GM08714 (cell line): ENCODE results near the gene ZFYVE28.
A peak's percentile ranks its signal among the peaks of the same experiment; 100 is the strongest.

Source experiments
- H3K4me3 ChIP-seq: fragments of 200-500 bp; sonication (Bioruptor generic); 2 replicates; pipeline ENCODE4 v1.5.1; 2014; ENCODE audit warnings: mild to moderate bottlenecking, low read length, inconsistent platforms
- ZNF274 ChIP-seq: IDR thresholded peaks from 2 replicates; pipeline ENCODE4 v1.6.1; 2012; ENCODE audit warnings: mild to moderate bottlenecking, low read depth, low read length

The ZFYVE28 gene

DNA sequence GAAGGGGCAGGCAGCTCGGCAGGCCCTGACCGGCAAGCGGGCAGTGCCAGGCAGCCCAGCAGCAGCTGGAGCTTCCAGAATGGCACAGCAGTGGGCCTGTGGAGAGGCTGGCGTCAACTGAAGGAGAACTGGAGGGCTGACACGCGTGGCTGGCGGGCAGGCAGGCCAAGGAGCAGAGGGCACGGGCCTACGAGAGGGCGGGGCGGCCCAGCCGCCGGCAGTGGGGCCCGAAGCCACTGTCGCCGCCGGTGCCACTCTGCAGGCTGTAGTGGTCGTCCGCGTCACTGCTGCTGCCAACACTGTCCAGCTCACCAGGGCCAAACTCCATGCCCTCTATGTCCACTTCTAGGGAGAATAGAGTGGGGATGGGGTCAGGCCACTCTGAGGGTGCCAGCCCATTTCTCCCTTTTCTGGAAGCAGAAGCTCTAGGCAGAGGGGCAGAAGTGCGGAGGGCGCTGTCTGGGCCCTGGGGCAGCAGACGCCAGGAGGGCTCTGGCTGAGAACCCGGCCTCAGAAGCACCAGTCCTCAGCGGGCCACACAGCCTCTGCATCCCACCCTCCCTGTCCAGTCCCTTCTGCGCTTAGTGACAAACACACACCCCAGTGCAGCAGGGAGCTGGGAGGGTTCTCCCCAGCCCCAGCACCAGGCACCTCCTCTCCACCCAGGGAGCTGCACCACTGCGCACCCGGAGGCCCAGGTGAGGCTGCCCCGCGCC is 167.9 kb downstream of the ZFYVE28 start:
- no peak for TF ChIP-seq ZNF274

DNA sequence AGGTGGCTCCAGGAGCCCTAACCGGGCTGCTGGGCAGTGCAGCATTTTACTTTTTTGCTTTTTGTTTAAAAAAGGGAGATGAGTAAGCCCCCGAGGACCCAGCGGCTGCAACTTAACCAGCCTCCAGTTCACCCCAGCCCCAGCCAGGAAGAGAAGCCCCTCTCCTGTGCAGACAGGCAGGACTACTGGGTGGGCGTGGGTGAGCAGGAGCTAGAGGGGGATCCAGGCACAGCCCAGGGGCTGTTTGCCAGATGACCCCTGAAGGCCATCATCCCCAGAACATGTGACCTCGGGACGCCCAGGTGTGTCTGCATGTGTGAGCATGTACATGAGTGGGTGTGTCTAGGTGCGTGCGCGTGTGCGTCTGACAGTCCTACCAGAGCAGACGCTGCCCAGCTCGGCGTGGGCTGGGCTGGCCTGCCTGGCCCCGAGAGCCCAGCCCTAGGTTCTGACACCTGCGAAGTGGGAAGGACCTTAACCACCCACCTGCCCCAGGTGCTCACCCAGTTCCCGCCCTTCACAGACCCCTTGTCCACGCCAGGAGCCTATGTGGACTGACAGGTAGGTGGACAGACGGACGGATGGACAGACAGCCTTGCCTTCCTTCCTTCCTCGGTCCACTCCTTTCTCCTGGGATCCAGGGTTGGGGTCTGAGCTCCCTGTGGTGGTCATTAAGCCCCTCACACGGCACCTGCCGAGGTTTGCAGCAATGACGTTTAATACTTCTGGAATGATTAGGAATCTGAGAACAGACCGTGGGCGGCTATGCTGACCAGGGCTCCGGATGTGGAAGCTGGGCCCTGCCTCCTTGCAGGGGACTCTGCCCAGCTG is 168.7 kb downstream of the ZFYVE28 start:
- no peak for TF ChIP-seq ZNF274
- H3K4me3 ChIP-seq, result no peak overlapping the region

More for the DNA sequence above, 167.9 kb downstream of the ZFYVE28 start:
- H3K4me3 ChIP-seq, result no peak overlapping the region

DNA sequence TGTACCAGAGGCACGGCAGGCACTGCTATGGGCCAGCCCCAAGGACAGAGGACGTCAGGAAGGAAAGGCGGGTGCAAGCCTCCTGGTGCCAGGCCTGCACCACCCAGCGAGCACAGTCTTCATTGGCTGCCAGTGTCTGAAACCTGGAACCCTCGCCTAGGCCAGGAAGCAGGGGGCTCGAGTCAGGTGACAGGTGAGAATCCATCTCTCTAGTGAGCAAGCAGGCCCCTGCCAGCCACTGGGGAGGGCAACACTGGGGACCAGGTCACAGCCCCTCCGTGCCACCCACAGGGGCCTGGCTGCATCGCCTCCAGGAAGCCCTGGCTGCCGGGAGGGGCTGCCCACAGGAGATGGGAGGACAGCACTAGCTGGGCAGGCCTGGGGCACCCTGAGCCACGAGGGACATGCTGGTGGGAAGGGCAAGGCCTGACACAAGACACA is 169.6 kb downstream of the ZFYVE28 start:
- no peak for TF ChIP-seq ZNF274
- no peak overlapping the region for H3K4me3 ChIP-seq

DNA sequence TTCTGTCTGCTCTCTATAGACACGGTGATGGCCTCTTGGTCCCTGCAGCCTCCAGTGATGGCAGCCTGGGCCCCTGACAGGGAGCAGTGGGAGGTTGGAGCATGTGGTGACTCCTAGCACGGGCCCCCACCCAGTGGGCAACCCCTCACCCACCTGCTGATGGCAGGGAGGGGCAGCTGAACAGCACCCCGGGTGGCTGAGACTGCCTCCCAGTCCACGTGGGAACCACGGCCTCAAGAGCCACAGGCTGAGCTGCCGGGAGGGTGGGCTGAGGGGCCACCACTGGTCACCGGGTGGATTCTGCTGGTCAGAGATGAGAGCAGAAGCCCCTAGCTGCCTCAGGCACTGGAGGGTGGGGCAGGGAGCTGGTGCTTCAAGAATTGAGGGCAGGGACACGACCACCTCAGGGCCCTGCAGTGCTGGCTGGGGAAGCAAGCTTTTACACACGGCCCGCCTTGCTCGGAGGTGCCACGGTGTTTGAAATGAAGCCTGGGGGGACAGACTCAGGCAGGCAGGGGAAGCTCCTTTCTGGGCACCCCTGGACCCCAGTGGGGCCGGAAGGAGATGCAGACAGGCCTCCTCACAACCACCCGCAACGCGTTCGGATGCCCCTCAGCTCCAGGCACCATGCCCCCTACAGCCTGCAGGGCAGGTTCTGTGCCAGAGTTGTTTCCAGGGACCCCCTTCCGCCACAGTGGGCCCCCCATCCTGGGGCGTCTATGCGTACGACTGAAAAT is 170.2 kb downstream of the ZFYVE28 start:
- H3K4me3 ChIP-seq, result no peak overlapping the region
- no peak for TF ChIP-seq ZNF274

DNA sequence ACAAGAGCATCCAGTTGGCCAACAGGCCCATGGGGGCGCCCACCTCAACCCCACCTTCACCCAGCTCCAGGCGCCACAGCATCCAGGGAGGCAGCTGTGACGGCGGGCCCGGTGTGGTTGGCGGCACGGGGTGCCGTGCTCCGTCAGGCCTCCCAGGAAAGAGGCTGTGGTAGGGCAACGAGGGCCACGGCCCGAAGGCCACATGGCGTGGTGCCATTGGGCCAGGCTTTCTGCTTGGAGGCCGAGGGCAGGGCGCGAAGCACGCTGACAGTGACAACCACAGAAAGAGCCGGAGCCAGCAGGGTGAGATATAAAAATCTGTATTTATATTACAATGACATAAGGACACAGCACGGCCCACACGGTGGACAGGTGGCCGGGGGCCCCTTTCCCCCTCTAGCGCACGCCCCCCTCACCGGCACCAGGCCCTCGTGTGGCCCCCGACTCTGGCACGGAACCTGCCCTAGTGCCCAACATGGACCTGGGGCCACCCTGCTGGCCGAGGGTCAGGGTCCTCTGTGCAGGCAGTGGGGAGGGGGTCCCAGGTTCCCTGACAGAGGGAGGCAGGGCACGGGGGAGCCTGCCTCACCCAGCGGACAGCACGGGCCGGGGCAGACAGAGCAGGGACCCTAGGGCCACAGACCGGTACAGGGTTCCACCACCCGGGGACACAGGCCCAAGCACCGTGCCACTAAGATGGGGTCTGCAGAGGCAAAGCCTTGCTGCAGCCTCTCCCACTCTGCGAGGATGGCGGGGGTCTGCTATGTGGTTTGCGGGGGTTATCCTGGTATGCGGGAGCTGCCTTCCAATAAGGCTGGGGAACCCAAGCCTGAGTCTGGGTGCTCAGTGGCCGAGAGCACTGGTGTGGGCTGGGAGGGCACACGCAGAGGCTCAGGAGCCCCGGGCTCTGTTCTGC is 171.1 kb downstream of the ZFYVE28 start:
- H3K4me3 ChIP-seq, result no peak overlapping the region
- TF ChIP-seq ZNF274, result no peak

DNA sequence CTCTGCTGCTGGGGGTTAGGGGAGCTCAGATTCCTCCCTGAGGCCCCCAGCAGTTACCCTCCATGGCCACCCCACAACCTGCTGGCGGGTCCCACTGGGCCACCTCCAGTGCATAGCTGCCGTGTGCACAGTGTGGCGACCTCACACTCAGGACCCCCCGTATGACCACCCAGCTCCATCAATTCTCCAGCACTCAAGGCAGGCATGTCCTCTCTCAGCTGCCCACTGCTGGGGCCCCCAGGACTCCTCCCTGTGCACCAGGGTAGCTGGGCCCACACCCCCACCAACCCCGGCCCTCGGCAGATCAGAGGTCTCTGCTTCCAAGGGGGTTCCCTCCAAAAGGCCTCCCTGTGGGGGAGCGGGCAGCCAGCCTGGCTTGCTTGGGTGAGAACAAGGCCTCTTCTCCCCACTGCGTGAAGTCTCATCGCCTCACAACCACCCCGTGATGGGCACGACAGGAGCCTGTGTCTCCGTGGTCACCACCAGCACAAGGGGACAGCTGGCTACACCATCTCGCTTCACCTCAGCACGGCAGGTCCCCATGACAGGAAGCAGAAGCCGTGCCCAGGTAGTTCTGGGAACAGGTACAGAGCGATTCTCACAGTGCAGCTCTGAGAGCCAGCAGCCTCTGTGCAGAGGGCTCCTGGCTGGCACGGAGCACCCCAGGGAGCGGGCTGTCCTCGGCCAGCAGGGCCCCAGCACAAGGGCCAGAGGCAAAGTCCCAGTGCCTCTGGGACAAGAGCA is 171.9 kb downstream of the ZFYVE28 start:
- no peak for TF ChIP-seq ZNF274
- no peak overlapping the region for H3K4me3 ChIP-seq

DNA sequence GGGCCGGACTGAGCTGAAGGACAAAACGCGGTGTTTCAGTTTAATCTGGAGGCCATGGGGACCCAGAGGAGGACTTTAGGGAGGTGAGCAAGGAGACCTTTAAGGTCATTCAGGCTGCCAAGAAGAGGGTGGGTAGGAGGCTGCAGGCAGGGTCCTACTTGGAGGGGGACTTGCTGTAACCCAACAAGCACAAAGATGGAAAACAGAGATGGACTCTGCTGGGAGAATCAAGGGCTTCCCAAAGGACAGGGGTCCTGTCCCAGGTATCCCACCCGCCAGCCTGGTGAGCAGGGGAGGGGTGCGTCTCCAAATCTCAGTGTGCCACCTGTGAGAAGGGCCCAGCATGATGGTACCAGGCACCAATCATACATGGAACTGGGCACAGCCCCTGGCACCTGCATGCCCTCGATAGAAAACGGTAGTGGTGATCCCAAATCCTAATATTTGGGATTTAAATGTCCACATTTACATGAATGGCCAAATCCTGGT is 172.6 kb downstream of the ZFYVE28 start:
- no peak overlapping the region for H3K4me3 ChIP-seq

DNA sequence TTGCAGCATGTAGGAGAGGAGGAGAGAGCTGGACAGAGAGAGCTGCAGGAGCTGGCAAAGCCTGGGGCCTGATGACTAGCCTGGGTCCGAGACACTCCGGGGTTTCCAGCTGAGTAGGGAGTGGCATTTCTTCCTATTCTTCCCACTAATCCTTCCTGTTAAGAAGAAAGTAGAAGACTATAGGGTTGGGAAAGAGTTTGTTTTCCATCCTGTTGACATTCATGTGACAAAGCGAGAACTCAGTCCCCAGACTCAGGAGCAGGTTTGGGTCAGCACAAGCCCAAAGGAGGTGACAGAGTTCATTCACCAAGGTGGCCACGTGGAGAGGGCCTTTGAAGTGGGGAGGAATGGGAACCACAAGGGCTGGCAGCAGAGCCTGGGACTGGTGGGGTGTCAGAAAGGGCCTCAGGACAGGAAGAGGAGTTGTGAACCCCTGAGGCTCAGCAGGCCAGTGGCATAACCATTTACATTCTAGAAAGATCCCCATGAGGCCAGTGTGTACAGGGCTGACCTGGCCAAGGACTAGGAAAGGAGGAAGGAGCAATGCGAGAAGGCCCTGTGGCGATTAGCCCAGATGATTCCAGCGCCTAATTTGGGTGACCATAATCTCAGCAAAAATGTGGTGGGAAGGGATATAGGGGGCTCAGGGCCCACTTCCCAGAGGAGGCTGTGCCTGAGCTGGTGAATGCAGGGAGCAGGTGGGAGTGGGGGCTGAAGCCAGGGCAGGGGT is 173.2 kb downstream of the ZFYVE28 start:
- no peak for TF ChIP-seq ZNF274
- H3K4me3 ChIP-seq, result no peak overlapping the region

More for the DNA sequence above, 172.6 kb downstream of the ZFYVE28 start:
- TF ChIP-seq ZNF274, result no peak

DNA sequence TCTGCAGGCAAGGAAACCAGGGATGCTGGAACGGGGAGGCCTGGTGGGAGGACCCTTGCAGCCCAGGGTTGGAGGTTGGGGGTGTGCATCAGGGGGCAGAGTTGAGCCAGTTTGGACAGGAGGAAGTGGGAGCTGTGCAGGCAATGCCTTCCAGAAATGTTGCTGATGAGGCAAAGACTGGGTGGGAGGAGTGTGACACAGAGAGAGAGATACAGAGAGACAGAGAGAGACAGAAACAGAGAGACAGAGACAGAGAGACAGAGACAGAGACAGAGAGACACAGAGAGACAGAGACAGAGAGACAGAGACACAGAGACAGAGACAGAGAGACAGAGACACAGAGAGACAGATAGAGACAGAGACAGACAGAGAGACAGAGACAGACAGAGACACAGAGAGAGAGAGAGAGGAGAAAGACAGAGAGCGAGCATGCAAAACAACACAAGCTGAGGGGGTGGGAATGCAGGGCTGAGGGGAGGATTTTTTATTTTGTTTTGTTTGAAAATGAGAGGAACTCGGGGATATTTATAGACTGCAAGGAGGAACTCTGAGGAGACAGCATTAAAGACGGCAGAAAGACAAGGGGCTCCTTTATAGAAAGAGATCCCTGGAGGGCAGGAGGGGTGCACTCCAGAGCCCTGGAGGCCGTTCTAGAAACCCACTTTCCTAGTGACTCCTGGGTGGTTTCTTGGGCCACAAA is 174.6 kb downstream of the ZFYVE28 start:
- no peak for TF ChIP-seq ZNF274
- no peak overlapping the region for H3K4me3 ChIP-seq

DNA sequence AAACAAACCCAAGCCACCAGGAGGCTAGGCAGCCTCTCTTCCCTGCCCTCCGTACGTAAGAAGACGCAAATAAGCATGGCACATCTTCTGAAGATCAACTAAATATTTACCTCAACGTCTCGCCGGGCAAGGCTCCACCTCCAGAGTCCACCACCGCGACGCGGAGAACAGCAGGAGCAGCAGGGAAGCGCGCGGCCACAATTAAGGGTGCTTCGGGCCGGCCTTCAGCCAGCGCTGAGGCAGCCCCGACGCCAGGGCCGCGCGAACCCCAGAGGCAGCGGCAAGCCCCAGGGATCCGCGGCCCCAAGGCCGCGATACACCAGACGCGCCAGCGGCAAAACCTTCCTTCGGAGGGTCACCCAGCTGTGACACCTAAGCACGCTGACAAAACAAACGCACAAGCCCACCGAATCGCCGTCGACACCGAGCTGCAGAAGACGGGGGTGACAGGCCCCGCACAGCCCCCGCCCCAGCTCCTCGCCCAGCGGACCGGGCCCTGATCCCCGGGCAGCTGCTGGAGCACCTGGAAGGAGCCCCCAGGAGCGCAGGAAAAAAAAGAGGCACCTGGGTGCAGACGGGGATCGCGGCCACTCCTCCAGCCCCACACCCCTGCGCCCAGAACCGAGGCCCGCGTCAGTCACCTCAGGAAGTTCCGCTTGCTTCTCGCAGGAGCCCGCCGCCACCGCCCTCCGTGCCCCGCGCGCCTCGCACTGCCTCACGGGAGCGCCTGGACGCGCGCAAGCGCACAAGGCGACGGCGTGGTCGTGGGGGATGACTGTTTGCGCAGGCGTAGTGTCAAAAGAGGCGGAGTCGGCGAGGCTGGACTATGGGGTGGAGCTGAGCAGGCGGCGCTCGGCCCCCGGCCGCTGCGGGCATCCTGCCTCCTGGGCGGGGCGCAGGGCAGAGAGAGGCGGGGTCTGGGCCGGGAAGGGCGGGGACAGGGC is 176.8 kb downstream of the ZFYVE28 start, which contains the start of the genes HAUS3 and POLN:
HAUS3 (minus strand) TSS at position 712 of the 944 bp plus-strand sequence. CDS start 1,175 bp downstream, outside the sequence.
POLN (minus strand) TSS at position 712 of the 944 bp plus-strand sequence. CDS start 12,890 bp downstream, outside the sequence.
- TF ChIP-seq ZNF274, result no peak

DNA sequence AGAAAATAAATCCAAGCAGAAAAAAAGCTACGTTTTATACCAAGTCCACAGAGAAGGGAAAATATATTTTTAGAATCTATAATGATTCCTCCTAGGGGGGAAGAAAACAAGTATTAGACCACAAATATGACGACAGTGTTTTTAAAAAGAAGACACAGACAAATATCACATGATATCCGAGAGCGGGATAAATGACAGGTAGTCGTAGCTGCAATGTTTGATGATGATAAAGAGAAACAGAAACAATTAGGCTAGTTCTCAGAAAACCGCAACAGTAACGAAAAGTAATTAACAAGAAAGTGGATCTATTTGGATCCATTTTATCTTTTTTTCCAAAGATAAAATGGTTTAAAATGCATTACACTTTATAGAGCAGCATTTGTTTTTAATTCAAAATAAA is 177.4 kb downstream of the ZFYVE28 start:
- TF ChIP-seq ZNF274, result no peak
- H3K4me3 ChIP-seq, result peak overlapping the region; percentile 73

More for the DNA sequence above, 176.8 kb downstream of the ZFYVE28 start, which contains the start of the genes HAUS3 and POLN:
- H3K4me3 ChIP-seq, result peak within 1 kb of the TSS; percentile 73
